Sigmoid colon (tissue), 7 donors: Measurements from ENCODE around the gene COX14. TPM values are rescaled to one million over a fixed set of nuclear protein-coding genes. Genes with fewer than 3 reads are reported as not detected.

Experiments used
- DNase-seq: peaks from one replicate; pipeline ENCODE4 v3.0.0-alpha.2; 2019
- H3K27ac ChIP-seq, 4 donors: fragments of 200-600 bp; sonication (generic); one replicate each; pipeline ENCODE4 v1.5.1; 2016 to 2019; ENCODE audit warnings: mild to moderate bottlenecking in 1 of 4
- H3K27me3 ChIP-seq, 3 donors: fragments of 200-600 bp; sonication (generic); one replicate each; pipeline ENCODE4 v1.5.1; 2019; ENCODE audit warnings: mild to moderate bottlenecking in 1 of 3
- H3K36me3 ChIP-seq, 4 donors: fragments of 200-600 bp; sonication (generic); one replicate each; pipeline ENCODE4 v1.5.1; 2016 to 2019
- H3K4me1 ChIP-seq, 4 donors: fragments of 200-600 bp; sonication (generic); one replicate each; pipeline ENCODE4 v1.5.1; 2017 to 2019
- H3K4me3 ChIP-seq, 4 donors: fragments of 200-600 bp; sonication (generic); one replicate each; pipeline ENCODE4 v1.5.1; 2017 to 2019; ENCODE audit warnings: mild to moderate bottlenecking in 2 of 4, moderate library complexity in 1 of 4
- H3K9me3 ChIP-seq, 4 donors: fragments of 200-600 bp in 3 of 4; sonication (generic) in 3 of 4; one replicate each; pipeline versions ENCODE4 v1.5.1 to v1.6.1; 2013 to 2019
- EP300 ChIP-seq, 4 donors: sonication (generic); formaldehyde crosslinking; IDR thresholded peaks; one replicate each; pipeline ENCODE4 v1.6.1; 2017; ENCODE audit warnings: antibody characterized with exemption in 4 of 4
- POLR2A ChIP-seq, 2 donors: fragments of 450-650 bp; IDR thresholded peaks; one replicate each; pipeline ENCODE4 v1.6.1; 2016; ENCODE audit warnings: antibody characterized with exemption in 2 of 2, mild to moderate bottlenecking in 2 of 2, moderate library complexity in 2 of 2
- POLR2AphosphoS5 ChIP-seq, 4 donors: sonication (generic); formaldehyde crosslinking; IDR thresholded peaks; one replicate each; pipeline ENCODE4 v1.6.1; 2017; ENCODE audit warnings: antibody characterized with exemption in 4 of 4
- WGBS, 2 donors: extraction: QIAGEN DNeasy Blood & Tissue Kit; methylation state at CpG; one replicate each; pipeline ENCODE4 v1.1.7; 2013; 5-methylcytosine and 5-hydroxymethylcytosine counted together
- intact Hi-C: fragments of 100-400 bp; cut with DNase I; formaldehyde crosslinking; loops from one replicate; pipeline ENCODE4 v1.15.1; 2023
- polyA plus RNA-seq, 3 donors: library from polyadenylated mRNA; stranded (reverse); fragments of 200-250 nt; gene quantifications; one replicate each; pipeline ENCODE4 v1.2.3, GENCODE V29; 2013
- total RNA-seq, 4 donors: library from RNA; depleted of rRNA; stranded (reverse); fragments of >200 nt; gene quantifications; one replicate each; pipeline ENCODE4 v1.1.0, GENCODE V29; 2016
- TF ChIP-seq, protein P1 (sequence below), 4 experiments: fragments of 450-650 bp in 3 of 4; fragments of 200-600 bp in 1 of 4; IDR thresholded peaks; one replicate each; pipeline ENCODE4 v1.5.1; 2016 to 2019; ENCODE audit warnings: antibody characterized with exemption in 4 of 4, mild to moderate bottlenecking in 3 of 4, moderate library complexity in 2 of 4
- donor health status: healthy with polysubstance abuse.
- donor health status: Bipolar disorder and iron deficiency.
- donor health status: healthy.

Gene COX14
- total and polyA plus RNA-seq, 7 donors: 87.8 to 266 (median 124) TPM

DNA sequence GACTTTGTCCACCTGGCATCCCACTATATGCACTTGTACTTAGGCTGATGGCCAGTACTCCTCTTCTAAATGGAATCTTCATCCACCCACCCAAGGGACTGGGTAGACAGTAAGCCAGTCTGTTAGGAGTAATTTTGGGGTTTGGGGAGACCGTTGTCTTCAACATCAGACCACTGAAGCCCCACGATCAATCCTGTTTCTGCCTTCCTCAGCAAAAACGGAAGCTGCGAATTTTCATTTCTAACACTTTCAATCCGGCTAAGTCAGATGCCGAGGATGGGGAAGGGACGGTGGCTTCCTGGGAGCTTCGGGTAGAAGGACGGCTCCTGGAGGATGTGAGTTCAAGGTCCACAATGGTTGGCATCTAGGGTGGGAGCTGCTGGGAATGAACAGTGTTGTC, 24.9 kb upstream of the COX14 start:
- Histone ChIP-seq H3K9me3 (no peaks in the 10 kb centered on the region), H3K27me3 (no peaks in the 10 kb centered on the region), H3K4me1 (peaks cover 0 to 24% (median 11%) of the 10 kb centered on the region in 4 donors), H3K4me3 (no peak overlapping the region), H3K36me3 (peaks cover 18 to 57% (median 48%) of the 10 kb centered on the region in 4 donors), H3K27ac (no peak overlapping the region)
- DNase-seq: no peak
- intact Hi-C loops: no loop called here
- WGBS, 2 donors: 79 to 87% methylated on average over 9 of the region's 9 CpGs
- TF ChIP-seq POLR2AphosphoS5 (IDR thresholded peaks at IDR 0.05) (no peak), EP300 (IDR thresholded peaks at IDR 0.05) (no peak), POLR2A (IDR thresholded peaks at IDR 0.05) (no peak)
- TF ChIP-seq, protein P1, sequence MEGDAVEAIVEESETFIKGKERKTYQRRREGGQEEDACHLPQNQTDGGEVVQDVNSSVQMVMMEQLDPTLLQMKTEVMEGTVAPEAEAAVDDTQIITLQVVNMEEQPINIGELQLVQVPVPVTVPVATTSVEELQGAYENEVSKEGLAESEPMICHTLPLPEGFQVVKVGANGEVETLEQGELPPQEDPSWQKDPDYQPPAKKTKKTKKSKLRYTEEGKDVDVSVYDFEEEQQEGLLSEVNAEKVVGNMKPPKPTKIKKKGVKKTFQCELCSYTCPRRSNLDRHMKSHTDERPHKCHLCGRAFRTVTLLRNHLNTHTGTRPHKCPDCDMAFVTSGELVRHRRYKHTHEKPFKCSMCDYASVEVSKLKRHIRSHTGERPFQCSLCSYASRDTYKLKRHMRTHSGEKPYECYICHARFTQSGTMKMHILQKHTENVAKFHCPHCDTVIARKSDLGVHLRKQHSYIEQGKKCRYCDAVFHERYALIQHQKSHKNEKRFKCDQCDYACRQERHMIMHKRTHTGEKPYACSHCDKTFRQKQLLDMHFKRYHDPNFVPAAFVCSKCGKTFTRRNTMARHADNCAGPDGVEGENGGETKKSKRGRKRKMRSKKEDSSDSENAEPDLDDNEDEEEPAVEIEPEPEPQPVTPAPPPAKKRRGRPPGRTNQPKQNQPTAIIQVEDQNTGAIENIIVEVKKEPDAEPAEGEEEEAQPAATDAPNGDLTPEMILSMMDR (IDR thresholded peaks at IDR 0.05): no peak

DNA sequence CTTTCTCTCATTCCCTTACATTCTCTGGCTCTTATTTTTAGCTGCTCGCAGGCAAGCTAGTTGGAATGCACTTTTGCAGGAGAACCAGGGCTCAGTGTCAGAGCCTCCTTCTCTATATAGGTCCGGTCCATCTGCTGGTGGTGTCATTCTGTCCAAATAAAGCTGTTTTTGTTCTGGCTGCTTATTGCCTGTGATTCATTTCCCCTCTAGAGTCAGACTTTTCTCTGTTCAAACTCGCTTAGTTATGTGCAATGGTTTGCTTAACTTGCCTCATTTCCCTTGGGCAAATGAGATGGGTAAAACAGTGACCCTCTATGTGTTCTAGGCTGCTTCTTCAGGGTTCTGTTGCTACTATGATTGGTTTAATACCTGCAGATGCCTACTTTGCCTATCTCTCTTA, 24.0 kb upstream of the COX14 start:
- 76 to 83% methylated on average over 3 of the region's 3 CpGs for WGBS, 2 donors
- no peak for DNase-seq
- TF ChIP-seq POLR2AphosphoS5 (IDR thresholded peaks at IDR 0.05) (no peak), POLR2A (IDR thresholded peaks at IDR 0.05) (no peak), EP300 (IDR thresholded peaks at IDR 0.05) (no peak)
- TF ChIP-seq, protein P1 (IDR thresholded peaks at IDR 0.05): no peak
- intact Hi-C loops: no loop called here
- Histone ChIP-seq H3K36me3 (peaks cover 18 to 65% (median 56%) of the 10 kb centered on the region in 4 donors), H3K9me3 (no peaks in the 10 kb centered on the region), H3K4me3 (no peak overlapping the region), H3K27ac (no peak overlapping the region), H3K27me3 (no peaks in the 10 kb centered on the region), H3K4me1 (peaks cover 0 to 24% (median 11%) of the 10 kb centered on the region in 4 donors)

DNA sequence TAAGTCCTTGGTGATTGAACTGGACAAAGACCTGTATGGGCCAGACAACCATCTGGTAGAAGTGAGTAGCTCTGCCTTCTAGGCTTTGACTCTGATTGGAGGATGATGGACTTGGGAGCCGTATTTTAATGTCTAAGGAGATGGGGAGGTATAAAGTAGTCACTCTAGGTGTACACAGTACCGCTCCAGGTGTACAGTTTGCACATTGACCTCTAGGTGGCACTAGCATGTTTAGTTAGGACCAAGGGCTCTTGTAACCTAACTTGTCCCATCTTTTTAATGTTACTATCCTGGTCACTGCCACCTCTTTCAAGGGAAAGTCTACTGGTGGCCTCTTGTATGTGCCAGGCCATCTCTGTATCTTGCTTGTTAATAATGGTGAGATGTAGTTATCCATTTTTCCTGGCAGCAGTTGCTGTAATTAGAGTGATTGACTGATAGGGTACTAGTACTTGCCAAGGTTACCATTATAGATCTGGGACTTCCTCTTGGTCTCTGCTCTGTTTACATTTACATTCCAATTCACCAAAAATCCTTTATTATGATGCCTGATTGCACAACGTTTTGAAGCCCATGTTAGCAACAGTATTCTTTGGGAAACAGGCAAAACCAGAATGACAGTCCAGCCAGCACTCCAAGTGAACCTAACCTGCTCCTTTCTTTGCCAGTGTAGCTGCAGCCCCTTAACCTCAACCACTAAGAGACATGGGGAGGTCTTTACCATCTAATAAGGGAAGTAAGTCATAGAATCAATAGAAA, 23.3 kb upstream of the COX14 start:
- intact Hi-C loops: no loop called here
- H3K4me3 ChIP-seq: no peak overlapping the region
- no peak for DNase-seq
- no peaks in the 10 kb centered on the region for H3K9me3 ChIP-seq
- no peak for TF ChIP-seq POLR2A (IDR thresholded peaks at IDR 0.05)
- TF ChIP-seq, protein P1 (IDR thresholded peaks at IDR 0.05): peak; percentile 36 to 72 (median 64)
- H3K4me1 ChIP-seq: peaks cover 0 to 24% (median 11%) of the 10 kb centered on the region in 4 donors
- WGBS, 2 donors: 9 to 35% methylated on average over 3 of the region's 3 CpGs
- peaks cover 18 to 73% (median 63%) of the 10 kb centered on the region in 4 donors for H3K36me3 ChIP-seq
- no peaks in the 10 kb centered on the region for H3K27me3 ChIP-seq
- H3K27ac ChIP-seq: no peak overlapping the region

DNA sequence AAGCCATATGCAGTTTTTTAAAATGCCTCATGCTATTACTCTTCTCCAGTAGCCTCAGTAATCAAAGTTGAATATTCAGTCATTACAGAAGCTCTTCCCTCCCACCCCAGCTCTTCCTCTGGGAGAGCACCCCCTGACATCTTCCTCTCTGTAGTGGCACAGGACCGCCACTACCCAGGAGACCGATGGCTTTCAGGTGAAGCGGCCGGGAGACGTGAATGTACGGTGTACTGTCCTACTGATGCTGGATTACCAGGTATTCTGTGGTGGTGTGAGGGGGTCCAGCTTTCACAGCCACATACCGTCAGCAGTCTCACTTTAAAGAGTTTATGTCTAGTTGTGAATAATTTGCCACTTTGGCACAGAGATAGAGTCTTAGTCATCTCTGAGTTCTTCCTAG, 22.3 kb upstream of the COX14 start:
- Histone ChIP-seq H3K4me3 (no peak overlapping the region), H3K27me3 (no peaks in the 10 kb centered on the region), H3K27ac (no peak overlapping the region), H3K4me1 (peaks cover 0 to 17% (median 8%) of the 10 kb centered on the region in 4 donors), H3K9me3 (no peaks in the 10 kb centered on the region), H3K36me3 (peaks cover 18 to 82% (median 73%) of the 10 kb centered on the region in 4 donors)
- TF ChIP-seq EP300 (IDR thresholded peaks at IDR 0.05): no peak
- TF ChIP-seq, protein P1 (IDR thresholded peaks at IDR 0.05): no peak
- TF ChIP-seq POLR2A (IDR thresholded peaks at IDR 0.05): no peak
- no peak for TF ChIP-seq POLR2AphosphoS5 (IDR thresholded peaks at IDR 0.05)
- intact Hi-C loops: no loop called here
- WGBS, 2 donors: 97 to 98% methylated on average over 7 of the region's 7 CpGs
- no peak for DNase-seq
